ENCODE data around the gene SLC2A13.
"Not testable (repeated sequence)": the region's sequence is repeated elsewhere in the genome, so short reads cannot be mapped to it uniquely, and the experiment has no call there.

The SLC2A13 gene

GRCh38 chr12:39922598-39922997 is 183.3 kb downstream of the SLC2A13 start:
- not testable (repeated sequence) for DNase-seq

- DNase-seq = no peak
Measured at GRCh38 chr12:39920647-39921046, 185.2 kb downstream of the SLC2A13 start.

- DNase-seq = no peak
Measured at GRCh38 chr12:39920222-39920621, 185.7 kb downstream of the SLC2A13 start.

- no peak for DNase-seq
Measured at GRCh38 chr12:39919790-39920189, 186.1 kb downstream of the SLC2A13 start.

GRCh38 chr12:39915249-39915648 is 190.6 kb downstream of the SLC2A13 start:
- DNase-seq = no peak

- no peak for DNase-seq
Measured at GRCh38 chr12:39912211-39912980, 193.5 kb downstream of the SLC2A13 start.

GRCh38 chr12:39906237-39906636 is 199.6 kb downstream of the SLC2A13 start:
- no peak for DNase-seq

GRCh38 chr12:39905152-39905551 is 200.7 kb downstream of the SLC2A13 start:
- peak; percentile 8 for DNase-seq

- DNase-seq = no peak
Measured at GRCh38 chr12:39902821-39903220, 203.1 kb downstream of the SLC2A13 start.

GRCh38 chr12:39897315-39897714 is 208.6 kb downstream of the SLC2A13 start:
- DNase-seq = no peak

GRCh38 chr12:39893388-39893787 is 212.5 kb downstream of the SLC2A13 start:
- DNase-seq = not testable (repeated sequence)

- peak; percentile 2 for DNase-seq
Measured at GRCh38 chr12:39892146-39892545, 213.7 kb downstream of the SLC2A13 start.

GRCh38 chr12:39887856-39888255 is 218.0 kb downstream of the SLC2A13 start:
- no peak for DNase-seq

- no peak for DNase-seq
Measured at GRCh38 chr12:39886106-39886505, 219.8 kb downstream of the SLC2A13 start.

GRCh38 chr12:39884616-39885125 is 221.2 kb downstream of the SLC2A13 start:
- DNase-seq = no peak

- DNase-seq = no peak
Measured at GRCh38 chr12:39883411-39883810, 222.5 kb downstream of the SLC2A13 start.

- DNase-seq = no peak
Measured at GRCh38 chr12:39878753-39879152, 227.1 kb downstream of the SLC2A13 start.

- DNase-seq = no peak
Measured at GRCh38 chr12:39875721-39876120, 230.2 kb downstream of the SLC2A13 start.

GRCh38 chr12:39874785-39875184 is 231.1 kb downstream of the SLC2A13 start:
- DNase-seq = no peak

- no peak for DNase-seq
Measured at GRCh38 chr12:39873065-39873464, 232.8 kb downstream of the SLC2A13 start.

GRCh38 chr12:39872425-39872824 is 233.5 kb downstream of the SLC2A13 start:
- DNase-seq = no peak

- no peak for DNase-seq
Measured at GRCh38 chr12:39868328-39868725, 237.6 kb downstream of the SLC2A13 start.

GRCh38 chr12:39867631-39868327 is 238.1 kb downstream of the SLC2A13 start:
- DNase-seq = no peak

GRCh38 chr12:39866135-39866534 is 239.7 kb downstream of the SLC2A13 start:
- no peak for DNase-seq

Measured in fibroblast of skin of scalp (primary cell).